ENCODE data around the gene EVA1B. TPM values are rescaled to one million over a fixed set of nuclear protein-coding genes. Genes with fewer than 3 reads are reported as not detected.

The EVA1B gene
- total and polyA plus RNA-seq, 2 donors (not counting 3 experiments of a cell fraction or from before 2014, with no cell fraction given): 64.7 to 132 TPM

- FAIRE-seq (peak; percentile 78), DNase-seq (ENCODE audit: low read depth, low spot score) (peak; percentile 62)
- H4K20me1 ChIP-seq (replicated peaks; ENCODE audit: control insufficient read depth, extremely low read depth, insufficient read depth, low read length): no peaks in the 10 kb centered on the region
- H3K36me3 ChIP-seq (ENCODE audit: control insufficient read depth in 2 of 2, extremely low read depth in 1 of 2, insufficient read depth in 2 of 2, low read length in 2 of 2): peaks cover 0 to 3% of the 10 kb centered on the region in 2 experiments
- no peak overlapping the region for H3K4me3 ChIP-seq (replicated peaks in 1 of 3; ENCODE audit: insufficient read depth in 1 of 3, low read depth in 1 of 3, low read length in 3 of 3)
- POLR2A ChIA-PET: interaction anchor here (0.5 to 2.2 kb wide), 6 partner anchors 9 to 24 kb away, joined by 3 to 4 read pairs (median 4); no protein-coding TSS in a partner anchor
- H2AFZ ChIP-seq (ENCODE audit: low read depth, low read length): no peak overlapping the region
- H3K9me1 ChIP-seq (replicated peaks; ENCODE audit: control insufficient read depth, extremely low read depth, insufficient read depth, low read length): no peaks in the 10 kb centered on the region
- H3K27ac ChIP-seq (ENCODE audit: insufficient read depth, low read depth, low read length): peak overlapping the region; percentile 28
- no peaks in the 10 kb centered on the region for H3K9me3 ChIP-seq (replicated peaks; ENCODE audit: control insufficient read depth, insufficient read depth, low read length)
- H3K9ac ChIP-seq (replicated peaks; ENCODE audit: extremely low read depth, insufficient read depth, low read length): no peak overlapping the region
- peaks cover 27% of the 10 kb centered on the region for H3K4me1 ChIP-seq (ENCODE audit: control insufficient read depth, extremely low read depth, insufficient read depth, low read length)
- dilution Hi-C loops (cut with MboI; ENCODE audit: extremely low pct_ligation_motif_present, low sequenced_read_pairs) (no loop called here), intact Hi-C loops (cut with micrococcal nuclease) (no loop called here)
- CTCF ChIA-PET: interaction anchor here (0.6 to 5.6 kb wide), 10 partner anchors 15 to 206 kb away, joined by 3 to 152 read pairs (median 4); partner anchors contain the start of genes LSM10 and STK40
- no peaks in the 10 kb centered on the region for H3K27me3 ChIP-seq (ENCODE audit: control insufficient read depth in 2 of 2, insufficient read depth in 2 of 2, low read length in 2 of 2)
- no peak for TF ChIP-seq MYC (IDR thresholded peaks at IDR 0.05; ENCODE audit: low read depth, low read length)
- TF ChIP-seq EZH2 (IDR thresholded peaks at IDR 0.05; ENCODE audit: borderline replicate concordance, low read depth, low read length, severe bottlenecking): no peak
- TF ChIP-seq POLR2AphosphoS5 (IDR thresholded peaks at IDR 0.05; ENCODE audit: insufficient read depth, low read depth, low read length): no peak
- TF ChIP-seq CTCF (IDR thresholded peaks at IDR 0.05; ENCODE audit: extremely low read depth in 1 of 2, insufficient read depth in 1 of 2, low read depth in 1 of 2, low read length in 2 of 2): no peak
- TF ChIP-seq FOS (IDR thresholded peaks at IDR 0.05; ENCODE audit: borderline replicate concordance, insufficient read depth, low read length): no peak
- no peak for TF ChIP-seq POLR2A (IDR thresholded peaks at IDR 0.05; ENCODE audit: low read depth, low read length)
- no peak for TF ChIP-seq JUN (IDR thresholded peaks at IDR 0.05; ENCODE audit: borderline replicate concordance, insufficient read depth, insufficient read length, low read depth)
- TF ChIP-seq, protein P1, sequence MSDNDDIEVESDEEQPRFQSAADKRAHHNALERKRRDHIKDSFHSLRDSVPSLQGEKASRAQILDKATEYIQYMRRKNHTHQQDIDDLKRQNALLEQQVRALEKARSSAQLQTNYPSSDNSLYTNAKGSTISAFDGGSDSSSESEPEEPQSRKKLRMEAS (IDR thresholded peaks at IDR 0.05; ENCODE audit: insufficient read depth, insufficient read length): no peak
- no peak for TF ChIP-seq GATA2 (IDR thresholded peaks at IDR 0.05; ENCODE audit: insufficient read depth, insufficient read length, low read depth, low read length)
- no peak overlapping the region for H3K4me2 ChIP-seq (ENCODE audit: insufficient read depth, low read length)
- no TSS peak for BruUV-seq (replicated peaks)
- peaks cover 52% of the 10 kb centered on the region for H3K79me2 ChIP-seq (ENCODE audit: control insufficient read depth, insufficient read depth, low read length)
These were observed 43.6 kb upstream of the EVA1B start for GRCh38 chr1:36367066-36367465.

All from endothelial cell of umbilical vein (primary cell).